ENCODE data around the gene C8G.

C8G gene

DNA sequence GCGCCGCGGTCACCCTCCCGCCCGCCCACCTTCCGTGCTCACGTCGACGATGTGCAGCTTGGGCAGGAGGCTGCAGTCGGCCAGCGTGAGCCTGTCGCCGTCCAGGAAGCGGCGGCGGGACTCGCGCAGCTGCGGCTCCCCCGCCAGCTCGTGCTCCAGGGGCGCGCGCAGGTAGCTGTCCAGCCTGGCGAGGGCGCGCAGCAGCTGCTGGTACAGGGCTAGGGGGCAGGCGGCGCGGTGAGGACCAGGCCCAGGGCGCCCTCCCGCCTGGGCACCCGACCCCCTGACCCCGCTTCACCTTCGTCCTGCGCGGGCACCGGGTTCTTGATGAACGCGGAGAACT lies 49.8 kb downstream of the C8G start:
- no peak for DNase-seq (ENCODE audit: extremely low spot score)
- POLR2A ChIA-PET: no interaction called here
- CTCF ChIA-PET: no interaction called here
- TF ChIP-seq SUZ12 (IDR thresholded peaks at IDR 0.05) (no peak), L3MBTL2 (conservative IDR thresholded peaks at IDR 0.05) (no peak), CTBP1 (IDR thresholded peaks at IDR 0.05; ENCODE audit: borderline replicate concordance) (no peak), NFRKB (IDR thresholded peaks at IDR 0.05) (no peak), ARNT (IDR thresholded peaks at IDR 0.05) (no peak), FOXK2 (IDR thresholded peaks at IDR 0.05) (no peak), FOXM1 (IDR thresholded peaks at IDR 0.05; ENCODE audit: borderline replicate concordance) (no peak), TARDBP (IDR thresholded peaks at IDR 0.05) (no peak), ZNF384 (IDR thresholded peaks at IDR 0.05) (no peak), LEF1 (IDR thresholded peaks at IDR 0.05; ENCODE audit: borderline replicate concordance) (no peak), FOXA1 (IDR thresholded peaks at IDR 0.05) (no peak), SP1 (IDR thresholded peaks at IDR 0.05) (no peak), BHLHE40 (IDR thresholded peaks at IDR 0.05; ENCODE audit: borderline replicate concordance) (no peak), ELF4 (IDR thresholded peaks at IDR 0.05) (no peak), HDGF (IDR thresholded peaks at IDR 0.05; ENCODE audit: borderline replicate concordance) (no peak)
- TF ChIP-seq, protein P1, sequence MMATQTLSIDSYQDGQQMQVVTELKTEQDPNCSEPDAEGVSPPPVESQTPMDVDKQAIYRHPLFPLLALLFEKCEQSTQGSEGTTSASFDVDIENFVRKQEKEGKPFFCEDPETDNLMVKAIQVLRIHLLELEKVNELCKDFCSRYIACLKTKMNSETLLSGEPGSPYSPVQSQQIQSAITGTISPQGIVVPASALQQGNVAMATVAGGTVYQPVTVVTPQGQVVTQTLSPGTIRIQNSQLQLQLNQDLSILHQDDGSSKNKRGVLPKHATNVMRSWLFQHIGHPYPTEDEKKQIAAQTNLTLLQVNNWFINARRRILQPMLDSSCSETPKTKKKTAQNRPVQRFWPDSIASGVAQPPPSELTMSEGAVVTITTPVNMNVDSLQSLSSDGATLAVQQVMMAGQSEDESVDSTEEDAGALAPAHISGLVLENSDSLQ (IDR thresholded peaks at IDR 0.05): no peak

DNA sequence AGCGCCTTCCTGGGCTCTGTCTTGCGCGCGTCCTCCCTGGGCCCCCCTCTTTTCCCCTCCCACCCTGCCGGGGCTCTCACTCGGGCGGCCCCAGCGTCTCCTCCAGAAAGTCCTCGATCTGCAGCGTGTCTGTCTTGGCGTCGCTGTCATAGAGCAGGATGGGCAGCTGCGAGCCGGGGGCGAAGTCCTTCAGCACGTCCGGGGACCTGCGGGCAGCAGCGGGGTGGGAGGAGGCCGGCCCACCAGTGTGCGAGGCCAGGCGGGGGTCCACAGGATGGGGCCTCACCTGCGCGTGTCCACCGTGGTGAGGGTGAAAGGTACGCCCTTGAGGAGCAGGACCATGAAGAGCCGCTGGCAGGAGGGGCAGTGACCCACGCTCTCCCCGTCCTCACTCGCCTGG lies 50.3 kb downstream of the C8G start:
- ChIA-PET POLR2A (no interaction called here), CTCF (no interaction called here)
- TF ChIP-seq, protein P1 (IDR thresholded peaks at IDR 0.05): no peak
- no peak for TF ChIP-seq HDGF (IDR thresholded peaks at IDR 0.05; ENCODE audit: borderline replicate concordance)
- no peak for TF ChIP-seq ZNF384 (IDR thresholded peaks at IDR 0.05)
- TF ChIP-seq FOXK2 (IDR thresholded peaks at IDR 0.05): no peak
- TF ChIP-seq SP1 (IDR thresholded peaks at IDR 0.05): no peak
- no peak for TF ChIP-seq FOXA1 (IDR thresholded peaks at IDR 0.05)
- TF ChIP-seq BHLHE40 (IDR thresholded peaks at IDR 0.05; ENCODE audit: borderline replicate concordance): no peak
- TF ChIP-seq ELF4 (IDR thresholded peaks at IDR 0.05): no peak
- no peak for TF ChIP-seq NFRKB (IDR thresholded peaks at IDR 0.05)
- TF ChIP-seq FOXM1 (IDR thresholded peaks at IDR 0.05; ENCODE audit: borderline replicate concordance): no peak
- no peak for TF ChIP-seq L3MBTL2 (conservative IDR thresholded peaks at IDR 0.05)
- TF ChIP-seq LEF1 (IDR thresholded peaks at IDR 0.05; ENCODE audit: borderline replicate concordance): no peak
- no peak for TF ChIP-seq ARNT (IDR thresholded peaks at IDR 0.05)
- no peak for TF ChIP-seq SUZ12 (IDR thresholded peaks at IDR 0.05)
- no peak for TF ChIP-seq TARDBP (IDR thresholded peaks at IDR 0.05)
- DNase-seq (ENCODE audit: extremely low spot score): no peak

DNA sequence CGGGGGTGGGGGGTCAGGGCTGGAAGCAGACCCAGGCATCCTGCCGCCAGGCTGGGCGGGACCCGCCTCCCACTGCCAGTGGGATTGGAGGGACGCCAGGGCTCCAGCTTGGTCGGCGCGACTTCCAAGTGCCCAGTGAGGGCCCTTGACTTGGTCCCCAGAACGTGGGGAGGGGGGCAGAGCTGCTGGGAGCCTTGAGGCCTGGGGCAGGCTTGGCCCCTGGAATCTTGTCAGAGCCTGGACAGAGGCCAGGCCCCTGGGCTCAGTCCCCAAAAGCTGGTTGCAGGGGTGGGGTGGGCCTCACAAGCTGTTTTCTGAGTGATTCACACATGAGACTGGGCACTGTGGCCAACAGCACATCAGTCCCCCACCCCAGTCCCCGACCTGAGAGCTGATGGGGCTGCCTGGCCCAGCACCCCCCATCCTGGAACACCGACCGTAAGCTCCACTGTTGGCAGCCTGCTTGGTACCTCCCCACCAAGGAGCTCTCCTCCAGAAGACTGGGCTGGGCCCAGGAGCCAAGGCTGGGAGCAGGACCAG lies 50.8 kb downstream of the C8G start:
- no peak for TF ChIP-seq NFRKB (IDR thresholded peaks at IDR 0.05)
- TF ChIP-seq TARDBP (IDR thresholded peaks at IDR 0.05): no peak
- no peak for TF ChIP-seq FOXM1 (IDR thresholded peaks at IDR 0.05; ENCODE audit: borderline replicate concordance)
- TF ChIP-seq, protein P1 (IDR thresholded peaks at IDR 0.05): no peak
- TF ChIP-seq FOXK2 (IDR thresholded peaks at IDR 0.05): no peak
- no peak for TF ChIP-seq HDGF (IDR thresholded peaks at IDR 0.05; ENCODE audit: borderline replicate concordance)
- no peak for TF ChIP-seq L3MBTL2 (conservative IDR thresholded peaks at IDR 0.05)
- TF ChIP-seq SUZ12 (IDR thresholded peaks at IDR 0.05): no peak
- TF ChIP-seq BHLHE40 (IDR thresholded peaks at IDR 0.05; ENCODE audit: borderline replicate concordance): no peak
- TF ChIP-seq LEF1 (IDR thresholded peaks at IDR 0.05; ENCODE audit: borderline replicate concordance): no peak
- no peak for TF ChIP-seq ZNF384 (IDR thresholded peaks at IDR 0.05)
- no peak for TF ChIP-seq FOXA1 (IDR thresholded peaks at IDR 0.05)
- no peak for TF ChIP-seq ELF4 (IDR thresholded peaks at IDR 0.05)
- TF ChIP-seq CTBP1 (IDR thresholded peaks at IDR 0.05; ENCODE audit: borderline replicate concordance): no peak
- no peak for TF ChIP-seq ARNT (IDR thresholded peaks at IDR 0.05)
- no peak for TF ChIP-seq SP1 (IDR thresholded peaks at IDR 0.05)
- CTCF ChIA-PET: interaction anchor here (1.0 kb wide), 1 partner anchor 48 kb away, joined by 5 read pairs; no protein-coding TSS in a partner anchor
- POLR2A ChIA-PET: no interaction called here
- DNase-seq (ENCODE audit: extremely low spot score): no peak

Data from HEK293T (cell line).